ENCODE data around the gene ZNF593. TPM values are rescaled to one million over a fixed set of nuclear protein-coding genes. Genes with fewer than 3 reads are reported as not detected.

The ZNF593 gene
- total and polyA plus RNA-seq, 2 of the 13 experiments (the other 11 are each of a cell fraction or from before 2014, with no cell fraction given) = 37.3 to 55.8 TPM

DNA sequence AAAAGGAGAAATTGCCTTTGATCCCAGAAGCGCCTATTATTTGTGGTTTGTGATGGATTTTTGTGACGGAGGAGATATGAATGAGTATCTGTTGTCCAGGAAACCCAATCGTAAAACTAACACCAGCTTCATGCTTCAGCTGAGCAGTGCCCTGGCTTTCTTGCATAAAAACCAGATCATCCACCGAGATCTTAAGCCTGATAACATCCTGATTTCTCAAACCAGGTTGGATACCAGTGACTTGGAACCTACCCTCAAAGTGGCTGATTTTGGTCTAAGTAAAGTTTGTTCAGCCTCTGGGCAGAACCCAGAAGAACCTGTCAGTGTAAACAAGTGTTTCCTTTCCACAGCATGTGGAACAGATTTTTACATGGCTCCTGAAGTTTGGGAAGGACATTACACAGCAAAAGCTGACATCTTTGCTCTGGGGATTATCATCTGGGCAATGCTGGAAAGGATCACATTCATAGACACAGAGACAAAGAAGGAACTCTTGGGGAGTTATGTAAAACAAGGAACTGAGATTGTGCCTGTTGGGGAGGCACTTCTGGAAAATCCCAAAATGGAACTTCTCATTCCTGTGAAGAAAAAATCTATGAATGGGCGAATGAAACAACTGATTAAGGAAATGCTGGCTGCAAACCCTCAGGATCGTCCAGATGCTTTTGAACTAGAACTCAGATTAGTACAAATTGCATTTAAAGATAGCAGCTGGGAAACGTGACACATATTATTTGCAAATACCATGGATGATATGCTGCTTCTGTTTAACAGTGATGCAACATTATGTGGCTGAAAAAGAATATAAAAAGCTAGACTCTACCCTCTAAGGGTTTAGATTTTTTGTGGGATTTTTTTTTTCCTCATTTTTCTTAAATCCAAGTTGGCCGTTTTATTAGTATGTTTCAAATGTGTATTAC, 47.6 kb upstream of the ZNF593 start:
- intact Hi-C loops (cut with micrococcal nuclease; ENCODE audit: unreplicated experiment) = no loop called here
- Histone ChIP-seq H3K4me3 (replicated peaks in 1 of 3; ENCODE audit: insufficient read depth in 1 of 3, low read depth in 2 of 3, low read length in 3 of 3) (no peak overlapping the region), H4K20me1 (ENCODE audit: insufficient read depth, low read length) (no peaks in the 10 kb centered on the region), H3K4me2 (ENCODE audit: low read depth, low read length) (no peak overlapping the region), H2AFZ (ENCODE audit: low read length) (no peak overlapping the region), H3K9ac (ENCODE audit: insufficient read depth, low read depth, low read length) (no peak overlapping the region), H3K27me3 (ENCODE audit: control insufficient read depth in 1 of 2, insufficient read depth in 2 of 2, low read length in 2 of 2) (no peaks in the 10 kb centered on the region; a peak in 1 of 5 replicates), H3K36me3 (replicated peaks in 1 of 2; ENCODE audit: control insufficient read depth in 1 of 2, insufficient read depth in 2 of 2, low read length in 2 of 2) (peaks cover 2 to 5% of the 10 kb centered on the region in 2 experiments), H3K79me2 (ENCODE audit: insufficient read depth, low read length) (no peaks in the 10 kb centered on the region), H3K27ac (ENCODE audit: extremely low read length, insufficient read depth, low read length) (no peak overlapping the region), H3K9me3 (ENCODE audit: low read length) (no peaks in the 10 kb centered on the region), H3K4me1 (ENCODE audit: insufficient read depth, low read length) (peaks cover under 1% of the 10 kb centered on the region; the same call in 1 of the 2 replicates)
- ATAC-seq = no peak
- no peak for FAIRE-seq
- no peak for DNase-seq (ENCODE audit: low spot score)
- WGBS (ENCODE audit: low lambda C conversion rate) = 93% methylated on average over 8 of the region's 8 CpGs
- POLR2A ChIA-PET = no interaction called here
- TF ChIP-seq HHEX (CRISPR knock-in tag; IDR thresholded peaks at IDR 0.05) = no peak
- CTCF ChIA-PET (ENCODE audit: low intra/inter-chr PET ratio, low total read pairs) = no interaction called here
- BruUV-seq (replicated peaks) = TSS peak; percentile 25
- in situ Hi-C loops (cut with HindIII; ENCODE audit: extremely low pct_ligation_motif_present, low pct_unique_long_range_greater_than_20kb) = no loop called here

DNA sequence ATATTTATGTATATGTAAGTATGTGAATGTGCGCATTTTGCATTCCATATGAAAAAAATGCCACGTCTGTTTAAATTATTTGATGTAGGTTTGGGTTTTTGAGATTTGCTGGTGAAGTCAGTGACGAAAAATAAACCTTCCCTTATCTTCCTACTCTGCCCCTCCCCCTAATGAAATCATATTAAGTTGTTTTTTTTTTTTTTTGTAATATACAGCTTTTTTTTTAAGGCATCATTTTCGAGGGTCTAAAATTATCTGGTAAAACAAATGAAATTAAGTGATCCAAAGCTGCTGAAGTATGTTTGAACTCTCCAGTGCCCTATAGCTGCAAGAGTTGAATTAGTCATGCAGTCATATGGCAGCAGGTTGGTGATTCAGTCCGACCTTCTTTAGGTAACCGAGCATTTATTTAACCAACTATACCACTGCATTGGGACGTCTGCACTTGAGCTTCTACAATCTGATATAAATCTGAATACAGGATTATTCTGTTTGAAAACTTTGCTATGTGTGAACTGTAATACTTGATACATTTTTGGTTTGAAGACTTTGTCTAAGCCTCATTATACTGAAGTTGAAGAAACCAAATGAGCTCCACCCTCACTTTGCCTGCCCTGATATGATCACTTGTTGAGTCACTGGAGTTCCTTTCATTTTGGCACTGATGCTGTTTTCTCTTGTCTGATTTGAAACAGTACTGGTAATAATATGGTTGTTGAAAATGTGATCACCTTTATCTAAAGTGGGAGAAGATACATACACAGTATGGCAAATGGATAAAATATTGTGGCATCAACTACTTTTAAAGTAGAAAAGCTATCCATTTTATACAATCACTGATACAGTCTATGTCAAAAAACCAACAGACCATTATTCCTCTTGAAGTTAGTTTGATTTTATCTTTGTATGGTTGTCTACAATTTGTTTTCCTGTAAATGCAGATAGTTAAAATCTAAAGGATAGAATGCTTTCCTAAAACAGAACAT, 46.4 kb upstream of the ZNF593 start:
- H3K79me2 ChIP-seq (ENCODE audit: insufficient read depth, low read length) = no peaks in the 10 kb centered on the region
- H3K9ac ChIP-seq (ENCODE audit: insufficient read depth, low read depth, low read length) = no peak overlapping the region
- no peak overlapping the region for H2AFZ ChIP-seq (ENCODE audit: low read length)
- peaks cover 9% of the 10 kb centered on the region; the same call in 1 of the 2 replicates for H3K4me1 ChIP-seq (ENCODE audit: insufficient read depth, low read length)
- H3K27me3 ChIP-seq (ENCODE audit: control insufficient read depth in 1 of 2, insufficient read depth in 2 of 2, low read length in 2 of 2) = no peaks in the 10 kb centered on the region; a peak in 1 of 5 replicates
- H3K27ac ChIP-seq (ENCODE audit: extremely low read length, insufficient read depth, low read length) = no peak overlapping the region
- BruUV-seq (replicated peaks) = no TSS peak
- H3K36me3 ChIP-seq (replicated peaks in 1 of 2; ENCODE audit: control insufficient read depth in 1 of 2, insufficient read depth in 2 of 2, low read length in 2 of 2) = peaks cover 0 to 2% of the 10 kb centered on the region in 2 experiments; a peak in 4 of 5 replicates
- in situ Hi-C loops (cut with HindIII; ENCODE audit: extremely low pct_ligation_motif_present, low pct_unique_long_range_greater_than_20kb) = no loop called here
- no peaks in the 10 kb centered on the region for H4K20me1 ChIP-seq (ENCODE audit: insufficient read depth, low read length)
- WGBS (ENCODE audit: low lambda C conversion rate) = 89% methylated on average over 7 of the region's 7 CpGs
- FAIRE-seq (no peak), DNase-seq (ENCODE audit: low spot score) (no peak), ATAC-seq (no peak)
- H3K4me3 ChIP-seq (replicated peaks in 1 of 3; ENCODE audit: insufficient read depth in 1 of 3, low read depth in 2 of 3, low read length in 3 of 3) = no peak overlapping the region
- intact Hi-C loops (cut with micrococcal nuclease; ENCODE audit: unreplicated experiment) = no loop called here
- no peak overlapping the region for H3K4me2 ChIP-seq (ENCODE audit: low read depth, low read length)
- POLR2A ChIA-PET = no interaction called here
- CTCF ChIA-PET (ENCODE audit: low intra/inter-chr PET ratio, low total read pairs) = no interaction called here
- H3K9me3 ChIP-seq (ENCODE audit: low read length) = no peaks in the 10 kb centered on the region
- TF ChIP-seq MEIS1 (CRISPR knock-in tag; IDR thresholded peaks at IDR 0.05; ENCODE audit: borderline replicate concordance) (no peak), ZNF10 (CRISPR knock-in tag; IDR thresholded peaks at IDR 0.05; ENCODE audit: borderline replicate concordance, low read depth) (no peak), RBAK (CRISPR knock-in tag; IDR thresholded peaks at IDR 0.05) (no peak), TEAD3 (CRISPR knock-in tag; optimal IDR thresholded peaks at IDR 0.05; ENCODE audit: borderline replicate concordance) (no peak)
- TF ChIP-seq, protein P1, sequence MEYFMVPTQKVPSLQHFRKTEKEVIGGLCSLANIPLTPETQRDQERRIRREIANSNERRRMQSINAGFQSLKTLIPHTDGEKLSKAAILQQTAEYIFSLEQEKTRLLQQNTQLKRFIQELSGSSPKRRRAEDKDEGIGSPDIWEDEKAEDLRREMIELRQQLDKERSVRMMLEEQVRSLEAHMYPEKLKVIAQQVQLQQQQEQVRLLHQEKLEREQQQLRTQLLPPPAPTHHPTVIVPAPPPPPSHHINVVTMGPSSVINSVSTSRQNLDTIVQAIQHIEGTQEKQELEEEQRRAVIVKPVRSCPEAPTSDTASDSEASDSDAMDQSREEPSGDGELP (IDR thresholded peaks at IDR 0.05; ENCODE audit: borderline replicate concordance, low read depth) = no peak
- TF ChIP-seq, protein P2, sequence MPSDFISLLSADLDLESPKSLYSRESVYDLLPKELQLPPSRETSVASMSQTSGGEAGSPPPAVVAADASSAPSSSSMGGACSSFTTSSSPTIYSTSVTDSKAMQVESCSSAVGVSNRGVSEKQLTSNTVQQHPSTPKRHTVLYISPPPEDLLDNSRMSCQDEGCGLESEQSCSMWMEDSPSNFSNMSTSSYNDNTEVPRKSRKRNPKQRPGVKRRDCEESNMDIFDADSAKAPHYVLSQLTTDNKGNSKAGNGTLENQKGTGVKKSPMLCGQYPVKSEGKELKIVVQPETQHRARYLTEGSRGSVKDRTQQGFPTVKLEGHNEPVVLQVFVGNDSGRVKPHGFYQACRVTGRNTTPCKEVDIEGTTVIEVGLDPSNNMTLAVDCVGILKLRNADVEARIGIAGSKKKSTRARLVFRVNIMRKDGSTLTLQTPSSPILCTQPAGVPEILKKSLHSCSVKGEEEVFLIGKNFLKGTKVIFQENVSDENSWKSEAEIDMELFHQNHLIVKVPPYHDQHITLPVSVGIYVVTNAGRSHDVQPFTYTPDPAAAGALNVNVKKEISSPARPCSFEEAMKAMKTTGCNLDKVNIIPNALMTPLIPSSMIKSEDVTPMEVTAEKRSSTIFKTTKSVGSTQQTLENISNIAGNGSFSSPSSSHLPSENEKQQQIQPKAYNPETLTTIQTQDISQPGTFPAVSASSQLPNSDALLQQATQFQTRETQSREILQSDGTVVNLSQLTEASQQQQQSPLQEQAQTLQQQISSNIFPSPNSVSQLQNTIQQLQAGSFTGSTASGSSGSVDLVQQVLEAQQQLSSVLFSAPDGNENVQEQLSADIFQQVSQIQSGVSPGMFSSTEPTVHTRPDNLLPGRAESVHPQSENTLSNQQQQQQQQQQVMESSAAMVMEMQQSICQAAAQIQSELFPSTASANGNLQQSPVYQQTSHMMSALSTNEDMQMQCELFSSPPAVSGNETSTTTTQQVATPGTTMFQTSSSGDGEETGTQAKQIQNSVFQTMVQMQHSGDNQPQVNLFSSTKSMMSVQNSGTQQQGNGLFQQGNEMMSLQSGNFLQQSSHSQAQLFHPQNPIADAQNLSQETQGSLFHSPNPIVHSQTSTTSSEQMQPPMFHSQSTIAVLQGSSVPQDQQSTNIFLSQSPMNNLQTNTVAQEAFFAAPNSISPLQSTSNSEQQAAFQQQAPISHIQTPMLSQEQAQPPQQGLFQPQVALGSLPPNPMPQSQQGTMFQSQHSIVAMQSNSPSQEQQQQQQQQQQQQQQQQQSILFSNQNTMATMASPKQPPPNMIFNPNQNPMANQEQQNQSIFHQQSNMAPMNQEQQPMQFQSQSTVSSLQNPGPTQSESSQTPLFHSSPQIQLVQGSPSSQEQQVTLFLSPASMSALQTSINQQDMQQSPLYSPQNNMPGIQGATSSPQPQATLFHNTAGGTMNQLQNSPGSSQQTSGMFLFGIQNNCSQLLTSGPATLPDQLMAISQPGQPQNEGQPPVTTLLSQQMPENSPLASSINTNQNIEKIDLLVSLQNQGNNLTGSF (CRISPR knock-in tag; IDR thresholded peaks at IDR 0.05) = no peak
